HEK293 (cell line): Measurements from ENCODE around the gene SLC32A1.

ENCODE experiments used
- EGR2 ChIP-seq: fragments of 450-650 bp; formaldehyde crosslinking; IDR thresholded peaks from 2 replicates; pipeline ENCODE4 v1.5.1; 2016; ENCODE audit warnings: low read depth, missing biosample characterization, missing genetic modification characterization
- GLIS2 ChIP-seq: fragments of 450-650 bp; formaldehyde crosslinking; IDR thresholded peaks from 2 replicates; pipeline ENCODE4 v1.5.1; 2016; ENCODE audit warnings: missing biosample characterization, missing genetic modification characterization
- HOXA7 ChIP-seq: sonication (generic); formaldehyde crosslinking; IDR thresholded peaks from 2 replicates; pipeline ENCODE4 v1.8.1; 2022; ENCODE audit warnings: missing genetic modification reagents, borderline replicate concordance
- KLF1 ChIP-seq: fragments of 450-650 bp; formaldehyde crosslinking; IDR thresholded peaks from 2 replicates; pipeline ENCODE4 v1.5.1; 2016; ENCODE audit warnings: missing biosample characterization, missing genetic modification characterization
- KLF16 ChIP-seq: fragments of 450-650 bp; formaldehyde crosslinking; IDR thresholded peaks from 2 replicates; pipeline ENCODE4 v1.5.1; 2017; ENCODE audit warnings: missing biosample characterization, missing genetic modification characterization
- RBAK ChIP-seq: fragments of 450-650 bp; formaldehyde crosslinking; IDR thresholded peaks from 2 replicates; pipeline ENCODE4 v1.5.1; 2016; ENCODE audit warnings: missing biosample characterization, missing genetic modification characterization
- SALL2 ChIP-seq: fragments of 450-650 bp; formaldehyde crosslinking; IDR thresholded peaks from 2 replicates; pipeline ENCODE4 v1.5.0; 2017; ENCODE audit warnings: missing biosample characterization, mild to moderate bottlenecking, missing genetic modification characterization, borderline replicate concordance
- YY1 ChIP-seq: fragments of 450-650 bp; formaldehyde crosslinking; IDR thresholded peaks from 2 replicates; pipeline ENCODE4 v1.5.1; 2018; ENCODE audit warnings: missing biosample characterization, missing genetic modification characterization
- ZBTB17 ChIP-seq: fragments of 450-650 bp; formaldehyde crosslinking; IDR thresholded peaks from 2 replicates; pipeline ENCODE4 v1.5.1; 2016; ENCODE audit warnings: missing biosample characterization, missing genetic modification characterization
- ZBTB20 ChIP-seq: fragments of 450-650 bp; formaldehyde crosslinking; IDR thresholded peaks from 2 replicates; pipeline ENCODE4 v1.5.1; 2016; ENCODE audit warnings: missing biosample characterization, missing genetic modification characterization
- ZBTB21 ChIP-seq: fragments of 450-650 bp; formaldehyde crosslinking; IDR thresholded peaks from 2 replicates; pipeline ENCODE4 v1.5.1; 2017; ENCODE audit warnings: missing biosample characterization, missing genetic modification characterization
- ZNF140 ChIP-seq: fragments of 450-650 bp; formaldehyde crosslinking; IDR thresholded peaks from 2 replicates; pipeline ENCODE4 v1.5.1; 2016; ENCODE audit warnings: missing biosample characterization, missing genetic modification characterization
- ZNF202 ChIP-seq: fragments of 450-650 bp; formaldehyde crosslinking; IDR thresholded peaks from 2 replicates; pipeline ENCODE4 v1.5.1; 2016; ENCODE audit warnings: missing biosample characterization, missing genetic modification characterization, borderline replicate concordance
- ZNF416 ChIP-seq: fragments of 450-650 bp; formaldehyde crosslinking; IDR thresholded peaks from 2 replicates; pipeline ENCODE4 v1.5.1; 2016; ENCODE audit warnings: missing biosample characterization, missing genetic modification characterization
- ZNF548 ChIP-seq: fragments of 450-650 bp; formaldehyde crosslinking; IDR thresholded peaks from 2 replicates; pipeline ENCODE4 v1.5.1; 2016; ENCODE audit warnings: missing biosample characterization, missing genetic modification characterization
- ZNF560 ChIP-seq: fragments of 450-650 bp; formaldehyde crosslinking; IDR thresholded peaks from 2 replicates; pipeline ENCODE4 v1.5.1; 2017; ENCODE audit warnings: missing biosample characterization, missing genetic modification characterization, borderline replicate concordance
- ZNF658 ChIP-seq: fragments of 450-650 bp; formaldehyde crosslinking; IDR thresholded peaks from 2 replicates; pipeline ENCODE4; 2016; ENCODE audit warnings: missing biosample characterization, missing genetic modification characterization
- ZNF777 ChIP-seq: fragments of 450-650 bp; formaldehyde crosslinking; IDR thresholded peaks from 2 replicates; pipeline ENCODE4 v1.5.1; 2017; ENCODE audit warnings: missing biosample characterization, missing genetic modification characterization, borderline replicate concordance
- TF ChIP-seq, protein P1 (sequence below): fragments of 450-650 bp; formaldehyde crosslinking; IDR thresholded peaks from 2 replicates; pipeline ENCODE4 v1.5.1; 2016; ENCODE audit warnings: missing biosample characterization, missing genetic modification characterization
- TF ChIP-seq, protein P2 (sequence below): IDR thresholded peaks from 2 replicates; pipeline ENCODE4 v1.6.1; 2011; ENCODE audit warnings: mild to moderate bottlenecking, low read depth, low read length, borderline replicate concordance
- TF ChIP-seq, protein P3 (sequence below): fragments of 450-650 bp; formaldehyde crosslinking; optimal IDR thresholded peaks from 2 replicates; pipeline ENCODE3; 2016; ENCODE audit warnings: missing biosample characterization, mild to moderate bottlenecking, missing genetic modification characterization
- TF ChIP-seq, protein P4 (sequence below): fragments of 450-650 bp; formaldehyde crosslinking; IDR thresholded peaks from 2 replicates; pipeline ENCODE4 v1.5.1; 2016; ENCODE audit warnings: missing biosample characterization, missing genetic modification characterization
- TF ChIP-seq, protein P5 (sequence below): fragments of 450-650 bp; formaldehyde crosslinking; IDR thresholded peaks from 2 replicates; pipeline ENCODE4; 2016; ENCODE audit warnings: missing biosample characterization, missing genetic modification characterization
- TF ChIP-seq, protein P6 (sequence below): fragments of 450-650 bp; formaldehyde crosslinking; IDR thresholded peaks from 2 replicates; pipeline ENCODE4 v1.5.1; 2016; ENCODE audit warnings: missing biosample characterization, missing genetic modification characterization
- TF ChIP-seq, protein P7 (sequence below): fragments of 450-650 bp; formaldehyde crosslinking; conservative IDR thresholded peaks from 2 replicates; pipeline ENCODE4 v1.5.1; 2016; ENCODE audit warnings: low read depth, missing biosample characterization, missing genetic modification characterization

The SLC32A1 gene

DNA sequence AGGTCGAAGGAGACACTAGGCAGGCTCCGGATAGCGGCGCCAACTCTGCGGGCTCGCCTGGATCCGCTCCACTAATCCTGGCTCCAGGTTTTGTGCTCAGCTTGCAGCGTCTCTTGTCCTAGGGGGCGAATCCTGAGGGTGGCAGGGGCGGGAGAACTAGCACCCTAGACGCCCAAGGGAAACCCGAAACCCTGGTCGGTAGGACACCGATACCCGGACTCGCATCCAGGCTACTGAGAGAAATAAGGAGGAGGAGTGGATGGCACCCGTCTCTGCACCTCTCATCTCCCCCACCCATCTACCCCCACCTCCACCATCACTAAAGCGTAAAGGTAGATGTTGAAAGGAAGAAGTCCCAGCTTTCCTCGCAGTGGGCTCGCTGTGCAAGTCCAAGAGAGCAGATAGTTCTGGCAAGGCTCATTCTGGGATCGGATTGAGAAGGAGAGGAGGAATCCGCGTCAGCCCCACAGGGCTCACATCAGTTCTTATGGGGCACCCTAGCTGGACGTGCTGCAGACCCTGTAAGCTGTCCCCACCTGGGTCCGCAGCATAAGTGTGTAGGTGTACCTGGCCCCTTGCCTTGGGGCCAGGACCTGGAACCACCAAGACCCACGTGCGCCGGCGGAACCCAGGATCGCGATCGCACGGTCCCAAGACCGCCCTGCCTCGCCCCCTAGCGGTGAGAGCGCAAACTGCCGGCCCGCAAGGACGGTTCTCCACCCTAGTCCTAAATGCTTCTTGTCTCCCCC lies 6.9 kb downstream of the SLC32A1 start (continued):
- TF ChIP-seq, protein P1, sequence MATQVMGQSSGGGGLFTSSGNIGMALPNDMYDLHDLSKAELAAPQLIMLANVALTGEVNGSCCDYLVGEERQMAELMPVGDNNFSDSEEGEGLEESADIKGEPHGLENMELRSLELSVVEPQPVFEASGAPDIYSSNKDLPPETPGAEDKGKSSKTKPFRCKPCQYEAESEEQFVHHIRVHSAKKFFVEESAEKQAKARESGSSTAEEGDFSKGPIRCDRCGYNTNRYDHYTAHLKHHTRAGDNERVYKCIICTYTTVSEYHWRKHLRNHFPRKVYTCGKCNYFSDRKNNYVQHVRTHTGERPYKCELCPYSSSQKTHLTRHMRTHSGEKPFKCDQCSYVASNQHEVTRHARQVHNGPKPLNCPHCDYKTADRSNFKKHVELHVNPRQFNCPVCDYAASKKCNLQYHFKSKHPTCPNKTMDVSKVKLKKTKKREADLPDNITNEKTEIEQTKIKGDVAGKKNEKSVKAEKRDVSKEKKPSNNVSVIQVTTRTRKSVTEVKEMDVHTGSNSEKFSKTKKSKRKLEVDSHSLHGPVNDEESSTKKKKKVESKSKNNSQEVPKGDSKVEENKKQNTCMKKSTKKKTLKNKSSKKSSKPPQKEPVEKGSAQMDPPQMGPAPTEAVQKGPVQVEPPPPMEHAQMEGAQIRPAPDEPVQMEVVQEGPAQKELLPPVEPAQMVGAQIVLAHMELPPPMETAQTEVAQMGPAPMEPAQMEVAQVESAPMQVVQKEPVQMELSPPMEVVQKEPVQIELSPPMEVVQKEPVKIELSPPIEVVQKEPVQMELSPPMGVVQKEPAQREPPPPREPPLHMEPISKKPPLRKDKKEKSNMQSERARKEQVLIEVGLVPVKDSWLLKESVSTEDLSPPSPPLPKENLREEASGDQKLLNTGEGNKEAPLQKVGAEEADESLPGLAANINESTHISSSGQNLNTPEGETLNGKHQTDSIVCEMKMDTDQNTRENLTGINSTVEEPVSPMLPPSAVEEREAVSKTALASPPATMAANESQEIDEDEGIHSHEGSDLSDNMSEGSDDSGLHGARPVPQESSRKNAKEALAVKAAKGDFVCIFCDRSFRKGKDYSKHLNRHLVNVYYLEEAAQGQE (tag by site-specific recombination), result no peak
- peak; percentile 98 for TF ChIP-seq ZBTB17 (tag by site-specific recombination)
- no peak; the same call in 1 of the 2 replicates for TF ChIP-seq YY1
- peak; percentile 70 for TF ChIP-seq KLF16 (tag by site-specific recombination)
- no peak for TF ChIP-seq ZNF548 (tag by site-specific recombination)
- TF ChIP-seq HOXA7 (CRISPR knock-in tag), result no peak
- TF ChIP-seq ZNF777 (tag by site-specific recombination), result no peak
- TF ChIP-seq, protein P2, sequence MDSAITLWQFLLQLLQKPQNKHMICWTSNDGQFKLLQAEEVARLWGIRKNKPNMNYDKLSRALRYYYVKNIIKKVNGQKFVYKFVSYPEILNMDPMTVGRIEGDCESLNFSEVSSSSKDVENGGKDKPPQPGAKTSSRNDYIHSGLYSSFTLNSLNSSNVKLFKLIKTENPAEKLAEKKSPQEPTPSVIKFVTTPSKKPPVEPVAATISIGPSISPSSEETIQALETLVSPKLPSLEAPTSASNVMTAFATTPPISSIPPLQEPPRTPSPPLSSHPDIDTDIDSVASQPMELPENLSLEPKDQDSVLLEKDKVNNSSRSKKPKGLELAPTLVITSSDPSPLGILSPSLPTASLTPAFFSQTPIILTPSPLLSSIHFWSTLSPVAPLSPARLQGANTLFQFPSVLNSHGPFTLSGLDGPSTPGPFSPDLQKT, result no peak
- TF ChIP-seq, protein P3, sequence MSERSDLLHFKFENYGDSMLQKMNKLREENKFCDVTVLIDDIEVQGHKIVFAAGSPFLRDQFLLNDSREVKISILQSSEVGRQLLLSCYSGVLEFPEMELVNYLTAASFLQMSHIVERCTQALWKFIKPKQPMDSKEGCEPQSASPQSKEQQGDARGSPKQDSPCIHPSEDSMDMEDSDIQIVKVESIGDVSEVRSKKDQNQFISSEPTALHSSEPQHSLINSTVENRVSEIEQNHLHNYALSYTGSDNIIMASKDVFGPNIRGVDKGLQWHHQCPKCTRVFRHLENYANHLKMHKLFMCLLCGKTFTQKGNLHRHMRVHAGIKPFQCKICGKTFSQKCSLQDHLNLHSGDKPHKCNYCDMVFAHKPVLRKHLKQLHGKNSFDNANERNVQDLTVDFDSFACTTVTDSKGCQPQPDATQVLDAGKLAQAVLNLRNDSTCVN (tag by site-specific recombination), result peak; percentile 38
- peak; percentile 57; the same call in 1 of the 2 replicates for TF ChIP-seq ZBTB20 (tag by site-specific recombination)
- TF ChIP-seq, protein P4, sequence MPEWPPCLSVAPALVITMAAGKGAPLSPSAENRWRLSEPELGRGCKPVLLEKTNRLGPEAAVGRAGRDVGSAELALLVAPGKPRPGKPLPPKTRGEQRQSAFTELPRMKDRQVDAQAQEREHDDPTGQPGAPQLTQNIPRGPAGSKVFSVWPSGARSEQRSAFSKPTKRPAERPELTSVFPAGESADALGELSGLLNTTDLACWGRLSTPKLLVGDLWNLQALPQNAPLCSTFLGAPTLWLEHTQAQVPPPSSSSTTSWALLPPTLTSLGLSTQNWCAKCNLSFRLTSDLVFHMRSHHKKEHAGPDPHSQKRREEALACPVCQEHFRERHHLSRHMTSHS, result no peak
- TF ChIP-seq, protein P5, sequence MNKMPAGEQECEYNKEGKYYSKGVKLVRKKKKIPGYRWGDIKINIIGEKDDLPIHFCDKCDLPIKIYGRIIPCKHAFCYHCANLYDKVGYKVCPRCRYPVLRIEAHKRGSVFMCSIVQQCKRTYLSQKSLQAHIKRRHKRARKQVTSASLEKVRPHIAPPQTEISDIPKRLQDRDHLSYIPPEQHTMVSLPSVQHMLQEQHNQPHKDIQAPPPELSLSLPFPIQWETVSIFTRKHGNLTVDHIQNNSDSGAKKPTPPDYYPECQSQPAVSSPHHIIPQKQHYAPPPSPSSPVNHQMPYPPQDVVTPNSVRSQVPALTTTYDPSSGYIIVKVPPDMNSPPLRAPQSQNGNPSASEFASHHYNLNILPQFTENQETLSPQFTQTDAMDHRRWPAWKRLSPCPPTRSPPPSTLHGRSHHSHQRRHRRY (tag by site-specific recombination), result no peak
- TF ChIP-seq, protein P6, sequence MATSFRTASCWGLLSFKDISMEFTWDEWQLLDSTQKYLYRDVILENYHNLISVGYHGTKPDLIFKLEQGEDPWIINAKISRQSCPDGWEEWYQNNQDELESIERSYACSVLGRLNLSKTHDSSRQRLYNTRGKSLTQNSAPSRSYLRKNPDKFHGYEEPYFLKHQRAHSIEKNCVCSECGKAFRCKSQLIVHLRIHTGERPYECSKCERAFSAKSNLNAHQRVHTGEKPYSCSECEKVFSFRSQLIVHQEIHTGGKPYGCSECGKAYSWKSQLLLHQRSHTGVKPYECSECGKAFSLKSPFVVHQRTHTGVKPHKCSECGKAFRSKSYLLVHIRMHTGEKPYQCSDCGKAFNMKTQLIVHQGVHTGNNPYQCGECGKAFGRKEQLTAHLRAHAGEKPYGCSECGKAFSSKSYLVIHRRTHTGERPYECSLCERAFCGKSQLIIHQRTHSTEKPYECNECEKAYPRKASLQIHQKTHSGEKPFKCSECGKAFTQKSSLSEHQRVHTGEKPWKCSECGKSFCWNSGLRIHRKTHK (tag by site-specific recombination), result no peak
- TF ChIP-seq ZNF140, result no peak
- no peak for TF ChIP-seq ZNF658 (tag by site-specific recombination)
- no peak for TF ChIP-seq RBAK (tag by site-specific recombination)
- no peak for TF ChIP-seq ZBTB21 (tag by site-specific recombination)
- TF ChIP-seq ZNF560 (tag by site-specific recombination), result no peak
- peak; percentile 94 for TF ChIP-seq EGR2
- peak; percentile 94 for TF ChIP-seq GLIS2
- no peak for TF ChIP-seq ZNF202 (tag by site-specific recombination)
- TF ChIP-seq, protein P7, sequence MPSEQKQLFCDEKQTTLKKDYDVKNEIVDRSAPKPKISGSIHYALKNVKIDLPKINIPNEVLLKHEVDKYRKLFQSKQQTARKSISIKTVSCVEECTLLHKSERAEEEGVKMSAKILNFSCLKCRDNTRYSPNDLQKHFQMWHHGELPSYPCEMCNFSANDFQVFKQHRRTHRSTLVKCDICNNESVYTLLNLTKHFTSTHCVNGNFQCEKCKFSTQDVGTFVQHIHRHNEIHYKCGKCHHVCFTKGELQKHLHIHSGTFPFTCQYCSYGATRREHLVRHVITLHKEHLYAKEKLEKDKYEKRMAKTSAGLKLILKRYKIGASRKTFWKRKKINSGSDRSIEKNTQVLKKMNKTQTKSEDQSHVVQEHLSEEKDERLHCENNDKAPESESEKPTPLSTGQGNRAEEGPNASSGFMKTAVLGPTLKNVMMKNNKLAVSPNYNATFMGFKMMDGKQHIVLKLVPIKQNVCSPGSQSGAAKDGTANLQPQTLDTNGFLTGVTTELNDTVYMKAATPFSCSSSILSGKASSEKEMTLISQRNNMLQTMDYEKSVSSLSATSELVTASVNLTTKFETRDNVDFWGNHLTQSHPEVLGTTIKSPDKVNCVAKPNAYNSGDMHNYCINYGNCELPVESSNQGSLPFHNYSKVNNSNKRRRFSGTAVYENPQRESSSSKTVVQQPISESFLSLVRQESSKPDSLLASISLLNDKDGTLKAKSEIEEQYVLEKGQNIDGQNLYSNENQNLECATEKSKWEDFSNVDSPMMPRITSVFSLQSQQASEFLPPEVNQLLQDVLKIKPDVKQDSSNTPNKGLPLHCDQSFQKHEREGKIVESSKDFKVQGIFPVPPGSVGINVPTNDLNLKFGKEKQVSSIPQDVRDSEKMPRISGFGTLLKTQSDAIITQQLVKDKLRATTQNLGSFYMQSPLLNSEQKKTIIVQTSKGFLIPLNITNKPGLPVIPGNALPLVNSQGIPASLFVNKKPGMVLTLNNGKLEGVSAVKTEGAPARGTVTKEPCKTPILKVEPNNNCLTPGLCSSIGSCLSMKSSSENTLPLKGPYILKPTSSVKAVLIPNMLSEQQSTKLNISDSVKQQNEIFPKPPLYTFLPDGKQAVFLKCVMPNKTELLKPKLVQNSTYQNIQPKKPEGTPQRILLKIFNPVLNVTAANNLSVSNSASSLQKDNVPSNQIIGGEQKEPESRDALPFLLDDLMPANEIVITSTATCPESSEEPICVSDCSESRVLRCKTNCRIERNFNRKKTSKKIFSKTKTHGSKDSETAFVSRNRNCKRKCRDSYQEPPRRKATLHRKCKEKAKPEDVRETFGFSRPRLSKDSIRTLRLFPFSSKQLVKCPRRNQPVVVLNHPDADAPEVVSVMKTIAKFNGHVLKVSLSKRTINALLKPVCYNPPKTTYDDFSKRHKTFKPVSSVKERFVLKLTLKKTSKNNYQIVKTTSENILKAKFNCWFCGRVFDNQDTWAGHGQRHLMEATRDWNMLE, result no peak
- TF ChIP-seq SALL2 (tag by site-specific recombination), result no peak
- TF ChIP-seq KLF1 (tag by site-specific recombination), result peak; percentile 34; the same call in 1 of the 2 replicates
- TF ChIP-seq ZNF416 (tag by site-specific recombination), result no peak
